ENCODE data around the gene DCPS.

DNA sequence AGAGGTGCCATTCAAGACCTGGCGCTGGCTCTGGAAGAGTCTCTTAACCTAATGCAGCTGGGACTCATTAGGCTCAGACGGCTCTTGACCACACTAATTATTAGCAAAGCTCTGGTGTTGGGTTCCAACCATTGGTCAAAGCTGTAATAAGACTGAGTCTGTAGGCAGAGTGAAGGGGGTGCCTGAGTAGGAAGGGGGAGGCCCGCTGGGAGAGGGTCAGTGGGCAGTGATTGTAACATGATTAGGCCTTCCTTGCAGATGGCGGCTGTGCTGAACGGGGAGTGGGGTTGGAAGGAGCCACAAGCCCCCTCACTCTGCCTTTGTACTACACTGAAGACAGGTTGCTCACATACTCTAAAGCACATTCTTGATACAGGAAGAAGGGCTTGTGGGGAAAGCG lies 40.4 kb upstream of the DCPS start:
- TF ChIP-seq, protein P1, sequence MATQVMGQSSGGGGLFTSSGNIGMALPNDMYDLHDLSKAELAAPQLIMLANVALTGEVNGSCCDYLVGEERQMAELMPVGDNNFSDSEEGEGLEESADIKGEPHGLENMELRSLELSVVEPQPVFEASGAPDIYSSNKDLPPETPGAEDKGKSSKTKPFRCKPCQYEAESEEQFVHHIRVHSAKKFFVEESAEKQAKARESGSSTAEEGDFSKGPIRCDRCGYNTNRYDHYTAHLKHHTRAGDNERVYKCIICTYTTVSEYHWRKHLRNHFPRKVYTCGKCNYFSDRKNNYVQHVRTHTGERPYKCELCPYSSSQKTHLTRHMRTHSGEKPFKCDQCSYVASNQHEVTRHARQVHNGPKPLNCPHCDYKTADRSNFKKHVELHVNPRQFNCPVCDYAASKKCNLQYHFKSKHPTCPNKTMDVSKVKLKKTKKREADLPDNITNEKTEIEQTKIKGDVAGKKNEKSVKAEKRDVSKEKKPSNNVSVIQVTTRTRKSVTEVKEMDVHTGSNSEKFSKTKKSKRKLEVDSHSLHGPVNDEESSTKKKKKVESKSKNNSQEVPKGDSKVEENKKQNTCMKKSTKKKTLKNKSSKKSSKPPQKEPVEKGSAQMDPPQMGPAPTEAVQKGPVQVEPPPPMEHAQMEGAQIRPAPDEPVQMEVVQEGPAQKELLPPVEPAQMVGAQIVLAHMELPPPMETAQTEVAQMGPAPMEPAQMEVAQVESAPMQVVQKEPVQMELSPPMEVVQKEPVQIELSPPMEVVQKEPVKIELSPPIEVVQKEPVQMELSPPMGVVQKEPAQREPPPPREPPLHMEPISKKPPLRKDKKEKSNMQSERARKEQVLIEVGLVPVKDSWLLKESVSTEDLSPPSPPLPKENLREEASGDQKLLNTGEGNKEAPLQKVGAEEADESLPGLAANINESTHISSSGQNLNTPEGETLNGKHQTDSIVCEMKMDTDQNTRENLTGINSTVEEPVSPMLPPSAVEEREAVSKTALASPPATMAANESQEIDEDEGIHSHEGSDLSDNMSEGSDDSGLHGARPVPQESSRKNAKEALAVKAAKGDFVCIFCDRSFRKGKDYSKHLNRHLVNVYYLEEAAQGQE (IDR thresholded peaks at IDR 0.05; ENCODE audit: low read depth) = no peak
- TF ChIP-seq RAD21 (IDR thresholded peaks at IDR 0.05; ENCODE audit: low read depth) (no peak), EP300 (IDR thresholded peaks at IDR 0.05; ENCODE audit: borderline replicate concordance) (no peak), CREB1 (IDR thresholded peaks at IDR 0.05; ENCODE audit: low read depth) (no peak), EGR1 (IDR thresholded peaks at IDR 0.05) (no peak), NFIC (IDR thresholded peaks at IDR 0.05) (no peak), CEBPB (IDR thresholded peaks at IDR 0.05) (no peak), FOXM1 (IDR thresholded peaks at IDR 0.05; ENCODE audit: borderline replicate concordance, low read depth) (no peak)
- TF ChIP-seq, protein P2, sequence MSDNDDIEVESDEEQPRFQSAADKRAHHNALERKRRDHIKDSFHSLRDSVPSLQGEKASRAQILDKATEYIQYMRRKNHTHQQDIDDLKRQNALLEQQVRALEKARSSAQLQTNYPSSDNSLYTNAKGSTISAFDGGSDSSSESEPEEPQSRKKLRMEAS (IDR thresholded peaks at IDR 0.05) = no peak

All from Ishikawa (cell line).